ENCODE measurements around the gene CDK17. TPM values are rescaled to one million over a fixed set of nuclear protein-coding genes. Genes with fewer than 3 reads are reported as not detected.
"Not testable (repeated sequence)": the region's sequence is repeated elsewhere in the genome, so short reads cannot be mapped to it uniquely, and the experiment has no call there.

CDK17 gene
- polyA plus RNA-seq, 2 donors: 6.3 to 6.5 TPM

GRCh38 chr12:96321941-96322340 lies 78.3 kb downstream of the CDK17 start:
- WGBS, 2 donors: 79 to 85% methylated on average over 6 of the region's 6 CpGs
- no peaks in the 10 kb centered on the region for H3K4me1 ChIP-seq (ENCODE audit: control insufficient read depth in 2 of 2, insufficient read depth in 2 of 2, low read length in 1 of 2)
- no peaks in the 10 kb centered on the region for H3K9me3 ChIP-seq (ENCODE audit: control insufficient read depth in 2 of 2, insufficient read depth in 1 of 2, low read depth in 1 of 2, low read length in 1 of 2)
- H3K36me3 ChIP-seq (ENCODE audit: control insufficient read depth in 2 of 2, insufficient read depth in 2 of 2, low read length in 1 of 2): peaks cover 0 to 2% of the 10 kb centered on the region in 2 donors
- H3K27me3 ChIP-seq (ENCODE audit: control insufficient read depth in 1 of 2, insufficient read depth in 2 of 2, low read length in 2 of 2): no peaks in the 10 kb centered on the region
- H3K27ac ChIP-seq (ENCODE audit: low read depth in 2 of 2, low read length in 1 of 2): no peak overlapping the region
- no peak overlapping the region for H3K4me3 ChIP-seq (ENCODE audit: low read depth in 1 of 2, low read length in 2 of 2)

GRCh38 chr12:96317801-96318200 lies 82.4 kb downstream of the CDK17 start:
- H3K27me3 ChIP-seq (ENCODE audit: control insufficient read depth in 1 of 2, insufficient read depth in 2 of 2, low read length in 2 of 2); H3K4me3 ChIP-seq (ENCODE audit: low read depth in 1 of 2, low read length in 2 of 2); H3K27ac ChIP-seq (ENCODE audit: low read depth in 2 of 2, low read length in 1 of 2); H3K4me1 ChIP-seq (ENCODE audit: control insufficient read depth in 2 of 2, insufficient read depth in 2 of 2, low read length in 1 of 2); H3K36me3 ChIP-seq (ENCODE audit: control insufficient read depth in 2 of 2, insufficient read depth in 2 of 2, low read length in 1 of 2); H3K9me3 ChIP-seq (ENCODE audit: control insufficient read depth in 2 of 2, insufficient read depth in 1 of 2, low read depth in 1 of 2, low read length in 1 of 2): not testable (repeated sequence)
- WGBS, 2 donors: 75 to 97% methylated on average over 1 to 2 of the region's 2 CpGs

- Histone ChIP-seq H3K27ac (ENCODE audit: low read depth in 2 of 2, low read length in 1 of 2) (peak overlapping the region; percentile 68 to 82), H3K4me3 (ENCODE audit: low read depth in 1 of 2, low read length in 2 of 2) (peak overlapping the region; percentile 20 to 28)
- H3K27me3 ChIP-seq (ENCODE audit: control insufficient read depth in 1 of 2, insufficient read depth in 2 of 2, low read length in 2 of 2); H3K36me3 ChIP-seq (ENCODE audit: control insufficient read depth in 2 of 2, insufficient read depth in 2 of 2, low read length in 1 of 2); H3K4me1 ChIP-seq (ENCODE audit: control insufficient read depth in 2 of 2, insufficient read depth in 2 of 2, low read length in 1 of 2); H3K9me3 ChIP-seq (ENCODE audit: control insufficient read depth in 2 of 2, insufficient read depth in 1 of 2, low read depth in 1 of 2, low read length in 1 of 2): not testable (repeated sequence)
- 41 to 44% methylated on average over 26 to 33 of the region's 33 CpGs for WGBS, 2 donors
Measured at GRCh38 chr12:96315741-96316481, 84.3 kb downstream of the CDK17 start.

GRCh38 chr12:96314723-96315122 lies 85.5 kb downstream of the CDK17 start:
- H3K36me3 ChIP-seq (ENCODE audit: control insufficient read depth in 2 of 2, insufficient read depth in 2 of 2, low read length in 1 of 2): no peaks in the 10 kb centered on the region
- no peaks in the 10 kb centered on the region for H3K27me3 ChIP-seq (ENCODE audit: control insufficient read depth in 1 of 2, insufficient read depth in 2 of 2, low read length in 2 of 2)
- H3K27ac ChIP-seq (ENCODE audit: low read depth in 2 of 2, low read length in 1 of 2): no peak overlapping the region
- no peak overlapping the region for H3K4me3 ChIP-seq (ENCODE audit: low read depth in 1 of 2, low read length in 2 of 2)
- H3K4me1 ChIP-seq (ENCODE audit: control insufficient read depth in 2 of 2, insufficient read depth in 2 of 2, low read length in 1 of 2): no peaks in the 10 kb centered on the region
- no peaks in the 10 kb centered on the region for H3K9me3 ChIP-seq (ENCODE audit: control insufficient read depth in 2 of 2, insufficient read depth in 1 of 2, low read depth in 1 of 2, low read length in 1 of 2)
- WGBS, 2 donors: 69 to 71% methylated on average over 2 of the region's 2 CpGs

GRCh38 chr12:96313606-96314005 lies 86.6 kb downstream of the CDK17 start:
- no peaks in the 10 kb centered on the region for H3K27me3 ChIP-seq (ENCODE audit: control insufficient read depth in 1 of 2, insufficient read depth in 2 of 2, low read length in 2 of 2)
- H3K27ac ChIP-seq (ENCODE audit: low read depth in 2 of 2, low read length in 1 of 2): no peak overlapping the region
- H3K4me3 ChIP-seq (ENCODE audit: low read depth in 1 of 2, low read length in 2 of 2): no peak overlapping the region
- no peaks in the 10 kb centered on the region for H3K9me3 ChIP-seq (ENCODE audit: control insufficient read depth in 2 of 2, insufficient read depth in 1 of 2, low read depth in 1 of 2, low read length in 1 of 2)
- H3K36me3 ChIP-seq (ENCODE audit: control insufficient read depth in 2 of 2, insufficient read depth in 2 of 2, low read length in 1 of 2): no peaks in the 10 kb centered on the region
- no peaks in the 10 kb centered on the region for H3K4me1 ChIP-seq (ENCODE audit: control insufficient read depth in 2 of 2, insufficient read depth in 2 of 2, low read length in 1 of 2)

GRCh38 chr12:96311191-96311590 lies 89.0 kb downstream of the CDK17 start:
- no peak overlapping the region for H3K27ac ChIP-seq (ENCODE audit: low read depth in 2 of 2, low read length in 1 of 2)
- H3K27me3 ChIP-seq (ENCODE audit: control insufficient read depth in 1 of 2, insufficient read depth in 2 of 2, low read length in 2 of 2): no peaks in the 10 kb centered on the region
- WGBS, 2 donors: 97 to 100% methylated on average over 1 of the region's 1 CpG
- H3K4me1 ChIP-seq (ENCODE audit: control insufficient read depth in 2 of 2, insufficient read depth in 2 of 2, low read length in 1 of 2): no peaks in the 10 kb centered on the region
- no peaks in the 10 kb centered on the region for H3K36me3 ChIP-seq (ENCODE audit: control insufficient read depth in 2 of 2, insufficient read depth in 2 of 2, low read length in 1 of 2)
- H3K9me3 ChIP-seq (ENCODE audit: control insufficient read depth in 2 of 2, insufficient read depth in 1 of 2, low read depth in 1 of 2, low read length in 1 of 2): no peaks in the 10 kb centered on the region
- H3K4me3 ChIP-seq (ENCODE audit: low read depth in 1 of 2, low read length in 2 of 2): no peak overlapping the region

GRCh38 chr12:96310067-96310466 lies 90.2 kb downstream of the CDK17 start:
- Histone ChIP-seq H3K27me3 (ENCODE audit: control insufficient read depth in 1 of 2, insufficient read depth in 2 of 2, low read length in 2 of 2) (no peaks in the 10 kb centered on the region), H3K4me3 (ENCODE audit: low read depth in 1 of 2, low read length in 2 of 2) (no peak overlapping the region), H3K36me3 (ENCODE audit: control insufficient read depth in 2 of 2, insufficient read depth in 2 of 2, low read length in 1 of 2) (no peaks in the 10 kb centered on the region), H3K4me1 (ENCODE audit: control insufficient read depth in 2 of 2, insufficient read depth in 2 of 2, low read length in 1 of 2) (no peaks in the 10 kb centered on the region), H3K27ac (ENCODE audit: low read depth in 2 of 2, low read length in 1 of 2) (no peak overlapping the region), H3K9me3 (ENCODE audit: control insufficient read depth in 2 of 2, insufficient read depth in 1 of 2, low read depth in 1 of 2, low read length in 1 of 2) (no peaks in the 10 kb centered on the region)
- 90 to 91% methylated on average over 3 of the region's 3 CpGs for WGBS, 2 donors

- Histone ChIP-seq H3K36me3 (ENCODE audit: control insufficient read depth in 2 of 2, insufficient read depth in 2 of 2, low read length in 1 of 2) (no peaks in the 10 kb centered on the region), H3K27ac (ENCODE audit: low read depth in 2 of 2, low read length in 1 of 2) (no peak overlapping the region), H3K9me3 (ENCODE audit: control insufficient read depth in 2 of 2, insufficient read depth in 1 of 2, low read depth in 1 of 2, low read length in 1 of 2) (no peaks in the 10 kb centered on the region), H3K4me3 (ENCODE audit: low read depth in 1 of 2, low read length in 2 of 2) (no peak overlapping the region), H3K4me1 (ENCODE audit: control insufficient read depth in 2 of 2, insufficient read depth in 2 of 2, low read length in 1 of 2) (no peaks in the 10 kb centered on the region), H3K27me3 (ENCODE audit: control insufficient read depth in 1 of 2, insufficient read depth in 2 of 2, low read length in 2 of 2) (no peaks in the 10 kb centered on the region)
- 38 to 53% methylated on average over 1 of the region's 1 CpG for WGBS, 2 donors
Measured at GRCh38 chr12:96308881-96309280, 91.4 kb downstream of the CDK17 start.

GRCh38 chr12:96305665-96306064 lies 94.6 kb downstream of the CDK17 start:
- H3K36me3 ChIP-seq (ENCODE audit: control insufficient read depth in 2 of 2, insufficient read depth in 2 of 2, low read length in 1 of 2): no peaks in the 10 kb centered on the region
- WGBS, 2 donors: 91 to 94% methylated on average over 3 of the region's 3 CpGs
- no peak overlapping the region for H3K27ac ChIP-seq (ENCODE audit: low read depth in 2 of 2, low read length in 1 of 2)
- H3K4me1 ChIP-seq (ENCODE audit: control insufficient read depth in 2 of 2, insufficient read depth in 2 of 2, low read length in 1 of 2): no peaks in the 10 kb centered on the region
- H3K27me3 ChIP-seq (ENCODE audit: control insufficient read depth in 1 of 2, insufficient read depth in 2 of 2, low read length in 2 of 2): no peaks in the 10 kb centered on the region
- no peak overlapping the region for H3K4me3 ChIP-seq (ENCODE audit: low read depth in 1 of 2, low read length in 2 of 2)
- no peaks in the 10 kb centered on the region for H3K9me3 ChIP-seq (ENCODE audit: control insufficient read depth in 2 of 2, insufficient read depth in 1 of 2, low read depth in 1 of 2, low read length in 1 of 2)

GRCh38 chr12:96303653-96304052 lies 96.6 kb downstream of the CDK17 start:
- Histone ChIP-seq H3K27me3 (ENCODE audit: control insufficient read depth in 1 of 2, insufficient read depth in 2 of 2, low read length in 2 of 2) (no peaks in the 10 kb centered on the region), H3K27ac (ENCODE audit: low read depth in 2 of 2, low read length in 1 of 2) (no peak overlapping the region), H3K4me3 (ENCODE audit: low read depth in 1 of 2, low read length in 2 of 2) (no peak overlapping the region), H3K9me3 (ENCODE audit: control insufficient read depth in 2 of 2, insufficient read depth in 1 of 2, low read depth in 1 of 2, low read length in 1 of 2) (no peaks in the 10 kb centered on the region), H3K4me1 (ENCODE audit: control insufficient read depth in 2 of 2, insufficient read depth in 2 of 2, low read length in 1 of 2) (no peaks in the 10 kb centered on the region), H3K36me3 (ENCODE audit: control insufficient read depth in 2 of 2, insufficient read depth in 2 of 2, low read length in 1 of 2) (no peaks in the 10 kb centered on the region)

Measured in esophagus (tissue), 2 donors.